ENCODE measurements around the gene APOE. TPM values are rescaled to one million over a fixed set of nuclear protein-coding genes. Genes with fewer than 3 reads are reported as not detected.
A peak's percentile ranks its signal among the peaks of the same experiment; 100 is the strongest.
"Not testable (repeated sequence)": the region's sequence is repeated elsewhere in the genome, so short reads cannot be mapped to it uniquely, and the experiment has no call there.

The APOE gene
- total RNA-seq (ENCODE audit: unreplicated experiment): 65.9 TPM
- long read RNA-seq, transcript APOE-201 (4 exons, 1,208 nt): major isoform, 83 of 91 reads
- long read RNA-seq, partial matches to known transcripts: 0 of 91 reads
- long read RNA-seq, other reads (novel, unspliced or antisense): 1 of 91 reads

GRCh38 chr19:44905437-44906160 lies at the start of gene APOE:
APOE (plus strand) TSS chr19:44905796; CDS start chr19:44906625, 829 bp downstream.
- Mint-ChIP-seq H3K27me3 (ENCODE audit: unreplicated experiment) (peaks cover 6% of the 10 kb centered on the region), H3K27ac (ENCODE audit: unreplicated experiment) (peak within 1 kb of the TSS; percentile 45), H3K36me3 (ENCODE audit: unreplicated experiment) (no peaks in the 10 kb centered on the region), H3K9me3 (ENCODE audit: unreplicated experiment) (peaks cover 2% of the 10 kb centered on the region), H3K4me1 (ENCODE audit: low read depth, unreplicated experiment) (no peaks in the 10 kb centered on the region), H3K4me3 (ENCODE audit: unreplicated experiment) (peak within 1 kb of the TSS; percentile 85)
- TF ChIP-seq CTCF (IDR thresholded peaks at IDR 0.05; ENCODE audit: partially characterized antibody, unreplicated experiment): no peak
- no peak for DNase-seq

- peaks cover 5% of the 10 kb centered on the region for H3K27me3 Mint-ChIP-seq (ENCODE audit: unreplicated experiment)
- H3K4me1 Mint-ChIP-seq (ENCODE audit: low read depth, unreplicated experiment): peaks cover 13% of the 10 kb centered on the region
- TF ChIP-seq CTCF (IDR thresholded peaks at IDR 0.05; ENCODE audit: partially characterized antibody, unreplicated experiment): no peak
- no peak for DNase-seq
- no peak overlapping the region for H3K4me3 Mint-ChIP-seq (ENCODE audit: unreplicated experiment)
- H3K27ac Mint-ChIP-seq (ENCODE audit: unreplicated experiment): no peak overlapping the region
- H3K9me3 Mint-ChIP-seq (ENCODE audit: unreplicated experiment): no peaks in the 10 kb centered on the region
- H3K36me3 Mint-ChIP-seq (ENCODE audit: unreplicated experiment): peaks cover 3% of the 10 kb centered on the region
These were observed 49.0 kb upstream of the APOE start for GRCh38 chr19:44856421-44857083.

- no peak for TF ChIP-seq CTCF (IDR thresholded peaks at IDR 0.05; ENCODE audit: partially characterized antibody, unreplicated experiment)
- peak overlapping the region; percentile 3 for H3K4me3 Mint-ChIP-seq (ENCODE audit: unreplicated experiment)
- H3K9me3 Mint-ChIP-seq (ENCODE audit: unreplicated experiment): no peaks in the 10 kb centered on the region
- DNase-seq: peak; percentile 42
- peaks cover 15% of the 10 kb centered on the region for H3K4me1 Mint-ChIP-seq (ENCODE audit: low read depth, unreplicated experiment)
- peak overlapping the region; percentile 1 for H3K27ac Mint-ChIP-seq (ENCODE audit: unreplicated experiment)
- peaks cover 3% of the 10 kb centered on the region for H3K36me3 Mint-ChIP-seq (ENCODE audit: unreplicated experiment)
- H3K27me3 Mint-ChIP-seq (ENCODE audit: unreplicated experiment): peaks cover 2% of the 10 kb centered on the region
These were observed 47.8 kb upstream of the APOE start for GRCh38 chr19:44857837-44858236.

GRCh38 chr19:44861576-44861975 lies 44.0 kb upstream of the APOE start:
- not testable (repeated sequence) for DNase-seq; H3K4me3 Mint-ChIP-seq (ENCODE audit: unreplicated experiment); H3K36me3 Mint-ChIP-seq (ENCODE audit: unreplicated experiment); H3K27me3 Mint-ChIP-seq (ENCODE audit: unreplicated experiment); H3K27ac Mint-ChIP-seq (ENCODE audit: unreplicated experiment); H3K9me3 Mint-ChIP-seq (ENCODE audit: unreplicated experiment)
- H3K4me1 Mint-ChIP-seq (ENCODE audit: low read depth, unreplicated experiment): peaks cover 14% of the 10 kb centered on the region

- Mint-ChIP-seq H3K27me3 (ENCODE audit: unreplicated experiment) (peaks cover 7% of the 10 kb centered on the region), H3K36me3 (ENCODE audit: unreplicated experiment) (peaks cover 3% of the 10 kb centered on the region), H3K27ac (ENCODE audit: unreplicated experiment) (no peak overlapping the region), H3K9me3 (ENCODE audit: unreplicated experiment) (peaks cover 4% of the 10 kb centered on the region), H3K4me1 (ENCODE audit: low read depth, unreplicated experiment) (peaks cover 14% of the 10 kb centered on the region), H3K4me3 (ENCODE audit: unreplicated experiment) (no peak overlapping the region)
- no peak for TF ChIP-seq CTCF (IDR thresholded peaks at IDR 0.05; ENCODE audit: partially characterized antibody, unreplicated experiment)
- DNase-seq: no peak
These were observed 41.6 kb upstream of the APOE start for GRCh38 chr19:44863990-44864389.
